NCI-H345 treated with DMSO at 0.1 percent for 48 hours (cell line): ENCODE measurements around the gene PHRF1.

Experiments used
- DNase-seq: peaks from one replicate; lab custom pipeline; 2025; ENCODE audit not compliant: unreplicated experiment; lab: John Stamatoyannopoulos, UW

Gene PHRF1

DNA sequence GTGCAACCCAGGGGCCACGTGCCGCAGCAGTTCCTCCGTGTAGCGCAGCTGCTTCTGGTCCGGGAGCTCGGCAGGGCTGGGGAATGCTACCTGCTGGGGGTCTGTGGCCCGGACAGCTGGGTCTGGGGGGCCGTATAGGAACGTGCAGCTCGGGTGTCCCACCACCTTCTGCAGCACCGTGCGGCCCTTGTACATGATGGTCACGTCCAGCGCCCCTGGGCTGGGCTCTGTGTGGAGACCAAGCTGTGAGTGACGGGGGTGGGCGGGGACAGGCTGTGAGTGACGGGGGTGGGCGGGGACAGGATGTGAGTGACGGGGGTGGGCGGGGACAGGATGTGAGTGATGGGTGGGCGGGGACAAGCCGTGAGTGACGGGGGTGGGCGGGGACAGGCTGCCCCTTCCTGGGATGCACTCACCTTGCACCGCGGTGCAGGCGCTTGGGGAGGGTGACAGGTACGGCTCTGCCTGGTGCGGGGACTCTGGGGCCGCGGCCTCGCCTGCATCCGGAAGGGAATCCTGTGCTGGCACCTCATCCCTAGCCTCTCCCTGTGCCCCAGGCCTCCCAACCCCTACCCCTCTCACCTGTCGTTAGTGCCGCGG lies 37.2 kb downstream of the PHRF1 start:
- DNase-seq: peak; percentile 11

DNA sequence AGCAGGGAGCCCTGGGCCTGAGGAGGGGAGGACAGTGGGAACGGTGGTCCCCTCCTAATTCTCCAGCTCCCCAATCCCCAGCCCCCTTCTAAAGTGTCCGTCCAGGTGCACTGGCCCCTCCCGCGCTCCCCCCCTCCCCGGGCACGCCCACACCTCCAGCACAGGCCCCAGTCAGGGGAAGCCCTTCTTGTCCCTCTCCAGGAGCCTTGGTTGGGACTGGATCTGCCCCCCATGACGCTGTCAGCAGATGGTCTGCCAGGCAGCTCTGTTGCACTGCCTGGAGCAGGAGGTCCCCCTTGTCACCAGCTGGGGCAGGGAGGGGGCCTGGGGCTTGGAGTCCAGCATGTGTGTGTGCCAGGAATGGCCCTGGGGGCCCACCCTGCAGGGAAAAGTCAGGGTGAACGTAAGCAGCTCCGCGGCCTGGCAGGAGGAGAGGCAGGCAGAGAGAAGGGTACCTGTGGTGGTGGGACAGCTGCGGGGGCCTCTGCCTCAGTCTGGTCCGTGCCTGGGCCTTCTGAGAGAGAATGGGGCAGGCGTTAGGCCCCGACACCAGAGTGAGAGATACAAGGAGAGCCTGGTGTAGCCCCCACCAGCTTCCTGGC lies 37.9 kb downstream of the PHRF1 start:
- DNase-seq: no peak

DNA sequence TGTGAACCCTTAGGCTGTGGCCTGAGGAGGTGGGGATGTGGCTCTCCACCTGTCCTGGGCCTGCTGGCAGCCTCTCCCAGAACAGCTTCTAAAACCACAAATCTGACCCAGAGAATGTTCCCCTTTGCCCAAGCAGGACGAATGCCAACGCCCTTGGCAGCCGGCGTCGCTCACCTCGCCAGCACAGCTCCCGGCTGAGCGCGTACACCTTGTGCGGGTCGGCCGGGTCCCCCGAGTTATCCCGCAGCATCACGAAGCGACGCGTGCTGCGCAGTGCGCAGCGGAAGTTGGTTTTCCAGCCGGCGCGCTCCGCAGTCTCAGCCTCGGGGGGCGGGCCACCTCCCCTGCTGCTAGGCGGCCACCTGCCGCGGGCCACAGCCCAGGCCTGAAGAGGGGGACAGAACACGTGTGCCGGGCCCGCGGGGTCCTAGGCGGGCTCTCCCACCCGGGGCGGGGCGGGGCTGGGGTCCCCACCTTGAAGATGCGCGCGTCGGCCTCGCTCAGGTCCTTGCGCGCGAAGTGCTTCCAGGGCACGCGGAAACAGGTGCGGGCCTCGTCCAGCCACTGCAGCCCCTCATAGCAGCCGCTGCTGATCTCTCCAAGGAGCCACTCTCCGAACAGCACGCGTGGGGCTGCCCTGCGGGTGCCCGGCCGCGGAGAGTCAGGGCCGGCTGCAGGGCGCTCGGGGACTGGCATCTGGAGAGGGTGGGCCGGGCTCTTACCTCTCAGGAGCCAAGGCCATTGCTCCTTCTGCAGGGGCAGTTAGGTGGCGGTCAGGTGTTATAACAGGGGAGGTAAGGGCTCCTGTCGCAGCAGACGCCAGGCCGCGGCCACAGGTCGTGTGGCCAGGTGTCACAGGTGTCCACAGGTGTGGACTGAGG lies 38.6 kb downstream of the PHRF1 start:
- no peak for DNase-seq

DNA sequence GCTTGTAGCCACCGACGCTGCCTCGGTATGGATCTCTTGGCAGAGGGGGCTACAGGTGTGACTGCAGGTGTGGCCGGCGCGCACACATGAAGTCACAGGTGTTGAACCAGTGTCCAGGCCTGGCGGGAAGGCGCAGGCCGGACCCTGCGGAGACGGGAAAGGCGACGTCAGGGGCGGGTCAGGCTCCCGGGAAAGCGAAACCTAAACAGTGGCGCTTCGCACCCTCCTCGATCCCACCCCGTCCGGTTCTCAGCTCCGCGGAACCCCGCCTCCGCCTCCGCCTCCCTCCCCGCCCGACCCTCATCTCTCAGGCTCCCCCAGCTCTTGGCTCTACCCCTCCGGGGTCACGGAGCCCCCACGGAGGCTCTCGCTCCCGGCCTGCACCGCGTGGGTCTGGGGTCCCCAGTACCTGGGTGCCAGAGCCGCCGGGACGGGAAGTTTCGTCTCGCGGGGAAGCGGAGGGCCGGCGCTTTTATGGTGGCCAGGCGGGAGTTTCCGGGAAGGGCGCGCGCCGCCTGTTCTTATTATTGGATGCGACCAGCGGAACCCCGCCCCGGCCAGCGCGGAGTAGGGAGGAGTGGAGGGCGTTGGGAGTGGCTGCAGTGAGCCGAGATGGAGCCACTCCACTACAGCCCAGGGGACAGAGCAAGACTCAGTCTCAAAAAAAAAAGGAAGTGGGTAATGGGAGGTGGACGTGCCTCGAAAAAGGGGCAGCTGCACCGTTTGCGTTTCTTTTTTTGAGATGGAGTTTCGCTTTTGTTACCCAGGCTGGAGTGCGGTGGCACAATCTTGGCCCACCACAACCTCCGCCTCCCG lies 39.4 kb downstream of the PHRF1 start, which contains the start of gene IRF7:
Gene IRF7, minus strand, starts transcription at position 447 of the 816 bp plus-strand sequence. CDS start 586 bp downstream, outside the sequence.
- peak; percentile 33 for DNase-seq

DNA sequence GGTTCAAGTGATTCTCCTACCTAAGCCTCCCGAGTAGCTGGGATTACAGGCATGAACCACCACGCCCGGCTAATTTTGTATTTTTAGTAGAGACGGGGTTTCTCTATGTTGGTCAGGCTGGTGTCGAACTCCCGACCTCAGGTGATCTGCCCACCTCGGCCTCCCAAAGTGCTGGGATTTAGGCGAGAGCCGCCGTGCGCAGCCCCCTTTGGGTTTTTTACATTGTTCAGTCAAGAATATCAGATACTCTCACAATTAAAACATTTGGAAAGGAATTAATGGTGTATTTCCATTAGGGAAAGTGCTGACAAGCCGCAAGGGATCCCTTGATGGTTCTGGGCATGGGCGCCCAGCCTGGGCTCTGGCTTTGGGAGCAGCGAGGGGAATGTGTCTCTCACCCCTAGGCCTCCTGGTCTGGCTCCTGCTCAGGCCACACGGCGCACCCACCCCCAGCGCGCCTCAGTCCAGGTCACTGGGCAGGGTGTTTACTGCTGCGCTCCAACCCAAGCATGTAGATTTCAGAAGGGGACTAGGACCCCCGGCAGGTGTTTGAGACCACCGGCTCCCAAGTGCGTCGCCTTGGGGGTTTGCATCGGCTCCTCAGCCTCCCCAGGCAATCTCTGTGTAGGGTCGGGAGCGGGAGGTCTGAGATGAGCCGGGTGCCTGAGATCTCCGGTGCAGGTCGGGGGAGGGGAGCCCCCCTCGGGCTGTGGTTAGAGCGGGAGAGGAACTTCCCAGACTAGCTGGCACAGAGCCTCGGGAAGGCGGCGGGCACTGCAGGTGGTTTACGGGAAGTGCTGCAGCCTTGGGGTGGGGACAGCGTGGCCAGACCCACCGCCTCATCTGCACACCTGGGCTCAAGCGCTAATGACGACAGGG lies 40.3 kb downstream of the PHRF1 start:
- DNase-seq: no peak

DNA sequence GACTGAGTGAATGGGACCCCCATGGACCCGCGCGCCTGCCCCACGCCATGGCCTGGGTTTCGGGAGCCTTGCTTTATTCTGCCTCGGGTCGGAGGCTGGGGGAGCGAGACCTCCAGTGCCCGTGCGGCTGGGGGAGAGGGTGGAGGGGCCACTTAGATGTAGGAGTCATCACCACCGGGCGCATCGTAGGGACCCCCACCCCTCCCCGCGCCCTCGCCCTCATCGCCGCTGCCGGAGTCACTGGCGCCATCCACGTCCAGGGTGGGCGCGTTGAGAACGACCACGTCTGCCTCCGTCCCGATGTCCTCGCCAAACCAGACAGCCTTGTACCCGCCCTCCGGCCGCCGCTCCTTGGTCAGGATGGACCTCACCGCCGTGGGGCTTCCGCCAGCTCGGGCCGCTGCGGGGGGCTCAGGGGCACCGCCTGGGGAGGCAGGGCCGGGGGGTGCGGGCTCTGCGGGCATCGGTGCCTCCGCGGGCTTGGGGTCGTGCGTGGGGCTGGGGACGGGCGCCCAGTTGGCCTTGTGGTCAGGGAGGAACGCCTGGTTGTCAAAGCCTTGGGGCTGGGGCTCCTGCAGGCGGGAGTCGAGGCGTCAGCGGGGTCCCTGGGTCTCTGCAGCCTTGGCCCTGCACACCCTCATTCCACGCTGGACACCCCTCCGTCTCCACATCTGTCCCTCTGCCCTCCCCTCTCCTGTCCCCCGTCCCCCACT lies 41.1 kb downstream of the PHRF1 start:
- DNase-seq: no peak

DNA sequence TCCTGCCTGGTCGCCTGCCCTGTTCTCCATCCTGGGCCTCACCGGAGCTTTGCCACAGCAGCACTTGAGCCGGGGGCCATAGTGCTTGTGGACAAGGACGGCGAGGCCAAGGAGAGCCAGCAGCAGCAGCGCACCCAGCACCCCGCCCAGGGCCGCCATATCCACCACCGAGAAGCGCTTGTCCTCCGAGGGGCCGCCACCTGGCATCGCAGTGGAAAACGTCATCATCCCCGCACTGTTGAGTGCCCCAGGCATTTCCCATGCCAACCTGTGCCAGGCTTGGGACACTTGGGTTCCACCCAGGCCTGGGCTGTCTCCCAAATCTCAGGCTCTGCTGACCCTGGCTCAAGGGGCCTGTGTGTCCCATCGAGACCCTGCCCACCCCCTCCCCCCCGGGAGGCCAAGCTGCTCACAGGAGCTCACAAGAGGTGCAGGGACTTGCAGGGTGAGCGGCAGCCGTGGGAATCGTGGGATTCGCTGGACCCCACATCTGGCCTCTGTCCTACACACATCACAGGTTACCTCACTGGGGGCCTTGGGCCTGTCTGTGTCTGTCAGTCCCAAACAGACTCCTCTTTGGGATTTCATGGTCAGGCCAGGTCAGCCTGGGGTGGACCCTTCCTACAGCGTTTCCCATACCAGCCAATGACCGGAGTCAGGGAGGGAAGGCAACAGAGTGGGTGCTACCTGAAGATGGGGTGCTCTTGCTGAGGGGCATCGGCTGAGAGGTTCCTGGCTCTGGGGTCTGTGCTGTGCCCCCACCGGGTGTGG lies 41.8 kb downstream of the PHRF1 start:
- no peak for DNase-seq

DNA sequence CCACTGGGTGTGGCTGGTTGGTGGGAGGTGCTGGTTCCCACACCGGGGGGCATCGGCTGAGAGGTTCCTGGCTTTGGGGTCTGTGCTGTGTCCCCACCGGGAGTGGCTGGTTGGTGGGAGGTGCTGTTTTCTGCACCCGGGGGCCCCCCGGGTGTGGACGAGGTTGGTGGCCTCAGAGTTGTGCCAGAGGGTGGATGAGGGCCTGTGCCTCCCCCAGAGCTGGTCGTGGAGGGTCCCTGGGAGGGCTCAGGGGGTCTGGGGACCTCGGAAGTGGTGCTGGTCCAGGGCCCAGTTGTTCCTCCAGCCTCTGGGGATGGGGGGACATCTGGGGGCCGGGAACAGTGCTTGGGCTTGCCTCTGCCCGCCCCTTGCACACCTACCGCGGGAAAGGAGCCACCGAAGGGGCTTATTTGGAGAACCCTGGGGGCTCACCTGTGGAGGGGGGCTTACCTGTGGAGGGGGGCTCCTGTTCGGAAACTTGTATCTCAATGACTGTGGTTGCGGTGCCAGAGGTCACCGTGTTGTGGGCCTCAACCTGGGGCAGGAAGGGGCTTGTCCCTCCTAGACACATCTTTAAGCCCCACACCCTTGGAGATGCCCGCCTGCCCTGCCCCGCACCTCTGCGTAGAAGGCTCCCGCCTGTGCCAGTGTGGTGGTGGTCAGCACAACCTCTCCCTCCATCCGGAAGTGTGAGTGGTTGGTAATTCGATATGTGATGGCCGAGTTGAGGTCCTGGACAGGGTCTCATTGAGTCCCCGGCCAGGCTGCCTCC lies 42.8 kb downstream of the PHRF1 start:
- no peak for DNase-seq

DNA sequence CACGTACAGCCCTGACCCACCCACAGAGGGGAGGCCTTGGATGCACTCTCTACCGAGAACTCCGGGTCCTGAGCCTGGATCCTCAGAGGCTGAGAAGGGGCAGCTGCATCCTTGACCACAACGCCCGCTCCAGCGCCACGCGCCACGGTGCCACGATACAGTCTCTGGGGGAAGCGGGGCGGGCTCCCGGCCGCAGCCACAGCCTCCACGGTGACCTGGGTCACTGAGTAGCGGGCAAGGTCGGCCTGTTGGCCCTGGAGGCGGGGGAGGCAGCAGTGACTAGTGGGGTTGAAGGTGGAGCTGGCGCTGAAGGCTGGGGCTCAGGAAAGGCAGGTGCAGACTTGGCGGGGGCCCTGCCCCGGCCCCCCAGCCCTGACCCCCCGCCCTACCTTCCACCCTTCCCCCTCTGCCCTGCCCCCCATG lies 43.4 kb downstream of the PHRF1 start:
- DNase-seq: no peak

DNA sequence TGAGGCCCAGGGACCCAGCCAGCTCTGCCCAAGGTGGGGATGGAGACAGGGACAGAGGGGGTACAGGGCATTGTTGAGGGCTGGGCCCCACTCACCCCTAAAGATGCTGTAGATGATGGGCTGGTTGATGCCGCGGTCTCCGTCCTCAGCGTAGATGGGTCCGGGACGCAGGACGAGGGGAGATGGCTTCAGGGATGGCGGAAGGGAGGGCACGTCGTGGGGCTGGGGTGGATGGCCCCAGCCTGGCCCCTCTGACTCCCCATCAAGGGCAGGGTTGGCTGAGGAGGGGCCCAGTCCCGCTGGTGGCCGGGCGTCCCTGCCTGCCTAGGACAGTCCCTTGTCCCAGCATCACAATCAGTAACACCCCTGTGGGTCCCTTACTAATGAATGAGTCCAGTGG lies 43.9 kb downstream of the PHRF1 start:
- DNase-seq: no peak

DNA sequence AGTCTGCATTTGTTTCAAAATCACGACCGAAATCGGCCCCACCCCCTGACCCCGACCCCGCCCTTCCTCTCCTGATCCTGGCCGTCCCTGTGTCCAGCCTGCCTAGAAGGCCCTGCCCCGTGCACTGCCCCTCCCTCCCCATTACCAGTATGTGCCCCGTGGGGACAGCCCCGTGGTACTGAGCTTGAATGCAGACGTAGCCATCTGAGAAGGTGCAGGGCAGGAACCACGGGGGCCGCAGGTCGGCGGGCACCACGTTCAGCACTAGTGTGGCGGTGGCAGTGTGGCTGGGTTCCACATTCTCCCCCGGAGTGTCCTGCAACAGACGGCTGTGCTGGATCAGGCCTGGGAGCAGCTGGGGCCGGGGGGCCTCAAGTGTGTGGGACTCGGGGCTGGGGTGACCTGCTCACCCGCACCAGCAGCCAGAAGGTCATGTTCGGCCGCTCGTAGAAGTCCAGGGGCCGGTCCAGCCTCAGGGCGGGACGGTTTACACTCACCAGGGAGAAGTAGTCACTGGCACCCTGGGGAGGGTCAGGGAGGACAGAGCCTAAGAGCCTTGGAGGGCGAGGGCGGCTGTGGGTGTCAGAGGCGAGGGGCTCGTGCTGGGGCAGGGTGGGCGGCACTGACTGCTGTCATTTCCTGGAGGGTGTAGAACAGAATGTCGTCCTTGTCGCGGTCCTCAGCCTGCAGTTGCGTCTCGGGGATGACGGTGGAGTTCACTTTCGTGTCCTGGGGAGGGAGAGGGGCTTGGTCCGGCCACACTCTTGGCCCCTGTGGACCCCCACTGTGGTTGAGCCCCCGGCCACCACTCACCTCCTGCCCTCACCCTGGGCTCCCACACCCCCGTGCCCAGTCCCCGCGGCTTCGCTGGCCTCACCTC lies 44.9 kb downstream of the PHRF1 start:
- no peak for DNase-seq

DNA sequence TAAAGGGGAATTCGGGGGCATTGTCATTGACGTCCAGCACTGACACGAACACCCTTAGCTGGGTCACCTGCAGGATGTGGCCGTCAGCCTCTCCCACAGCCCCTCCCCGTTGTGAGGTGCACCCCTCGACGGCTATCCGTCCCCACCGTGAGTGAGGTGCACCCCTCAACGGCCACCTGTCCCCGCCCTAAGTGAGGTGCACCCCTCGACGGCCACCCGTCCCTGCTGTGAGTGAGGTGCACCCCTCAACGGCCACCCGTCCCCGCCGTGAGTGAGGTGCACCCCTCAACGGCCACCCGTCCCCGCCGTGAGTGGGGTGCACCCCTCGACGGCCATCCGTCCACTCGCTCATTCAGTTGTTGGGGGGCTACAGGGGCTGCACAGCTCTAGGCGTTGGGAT lies 45.6 kb downstream of the PHRF1 start:
- no peak for DNase-seq

DNA sequence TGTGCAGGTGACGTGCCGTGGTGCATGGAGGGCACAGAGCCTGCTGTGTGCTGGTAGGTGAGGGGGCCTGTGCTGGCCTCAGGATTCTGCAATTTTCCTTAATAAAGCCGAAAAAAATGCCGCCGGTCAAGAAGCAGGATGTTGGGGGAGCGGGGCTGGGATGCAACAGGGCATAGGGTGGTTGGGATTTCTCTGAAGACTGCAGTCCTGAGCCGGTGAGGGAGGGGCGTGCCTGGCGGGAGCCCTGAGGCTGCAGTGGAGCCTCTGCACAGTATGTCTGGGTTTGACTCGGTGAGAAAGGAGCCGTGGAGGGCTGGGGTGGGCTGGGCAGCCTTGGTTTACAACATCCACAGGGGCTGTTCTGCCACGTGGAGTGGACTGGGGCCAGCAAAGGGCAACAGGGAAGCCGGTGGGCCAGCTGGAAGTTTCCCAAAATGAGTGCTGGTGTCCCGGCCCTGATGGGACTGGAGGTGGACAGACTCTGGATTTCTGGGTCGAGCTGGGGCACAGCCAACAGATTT lies 47.1 kb downstream of the PHRF1 start:
- DNase-seq: no peak

DNA sequence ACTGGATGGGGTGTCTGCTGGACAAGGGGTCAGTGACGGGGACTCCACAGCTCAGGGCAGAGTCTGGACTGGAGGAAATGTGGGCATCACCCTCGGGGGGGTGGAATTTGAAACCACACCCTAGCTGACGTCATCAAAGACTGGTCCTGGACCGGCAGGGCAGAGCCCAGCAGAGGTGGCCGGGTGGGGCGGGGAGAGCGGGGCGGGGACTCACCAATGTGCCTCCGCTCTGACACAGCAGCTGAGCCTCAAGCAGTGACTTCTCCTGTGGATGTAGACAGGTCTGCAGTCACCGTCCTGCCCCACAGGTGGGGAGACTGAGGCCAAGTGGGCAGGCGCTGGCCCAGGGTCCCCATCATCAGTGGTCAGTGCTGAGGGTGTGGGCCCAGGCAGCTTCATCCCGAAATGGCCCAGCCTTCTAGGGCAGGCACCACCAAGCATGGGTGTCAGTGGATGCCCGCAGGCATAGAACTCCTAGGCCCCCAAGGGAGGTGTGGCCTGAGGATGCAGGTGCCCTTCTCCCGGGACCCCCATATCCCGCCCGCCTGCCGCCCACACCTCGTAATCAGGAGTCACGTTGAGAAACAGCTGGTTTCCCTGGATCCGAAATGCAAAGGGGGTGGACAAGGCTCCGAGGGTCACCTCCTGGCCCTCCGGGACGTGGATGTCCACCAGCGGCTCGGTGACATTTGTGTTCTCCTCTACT lies 47.9 kb downstream of the PHRF1 start:
- DNase-seq: no peak

DNA sequence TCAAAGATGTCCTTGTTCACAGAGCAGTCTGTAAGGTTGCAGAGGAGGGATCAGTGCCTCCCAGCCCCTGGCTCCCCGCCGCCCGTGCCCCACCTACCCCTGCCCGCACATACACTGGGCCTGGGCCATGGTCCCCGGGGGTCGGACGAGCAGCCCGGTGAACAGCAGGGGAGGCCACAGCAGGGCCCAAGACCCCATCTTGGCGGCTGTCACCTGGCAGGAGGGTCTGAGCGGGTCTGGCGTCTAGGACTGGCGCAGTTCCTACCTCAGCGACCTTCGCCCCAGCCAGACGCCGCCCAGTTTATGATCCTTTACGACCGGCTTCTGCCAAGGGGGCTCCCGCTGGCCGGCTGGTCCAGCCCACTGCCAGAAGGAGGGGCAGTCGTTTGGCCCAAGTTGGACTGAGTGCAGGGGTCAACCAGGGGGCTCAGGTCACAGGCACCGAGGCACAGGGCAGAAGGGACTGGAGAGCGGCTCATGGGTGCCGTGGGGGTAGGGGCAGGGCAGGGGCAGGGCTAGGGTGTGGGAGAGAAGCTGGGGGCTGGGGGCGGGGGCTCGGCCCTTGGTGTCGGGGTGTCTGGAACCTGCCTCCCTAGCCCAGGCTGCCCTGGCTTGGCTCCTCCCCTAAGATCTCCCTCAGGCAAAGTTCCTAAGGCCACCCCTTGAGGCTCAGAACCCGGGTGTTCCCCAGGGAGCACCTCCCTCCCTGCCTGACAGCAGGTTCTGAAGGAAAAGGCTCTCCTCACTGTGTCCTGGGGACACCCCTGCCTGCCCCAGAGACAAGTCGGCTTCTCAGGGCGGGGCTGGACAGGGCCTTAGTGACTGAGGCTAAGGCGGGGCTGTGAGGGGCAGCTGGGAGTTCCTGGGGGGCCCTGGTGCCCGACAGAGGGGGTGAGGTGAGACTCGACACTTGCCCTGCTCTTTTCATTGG lies 48.7 kb downstream of the PHRF1 start, which contains the start of gene CDHR5:
Gene CDHR5, minus strand, starts transcription at position 251 of the 931 bp plus-strand sequence. Its CDS starts 53 bp downstream, at position 198.
- DNase-seq: no peak
